GM12878 (cell line): Measurements from ENCODE around the gene BIVM. TPM values are rescaled to one million over a fixed set of nuclear protein-coding genes. Genes with fewer than 3 reads are reported as not detected.

Experiments used
- ATAC-seq: fragments of 200-7000 bp; cut with Tn5 transposase; 3 replicates; pipeline ENCODE4 v1.9.1; 2020; ENCODE audit warnings: mild to moderate bottlenecking, moderate library complexity
- BruUV-seq: library from RNA; stranded (reverse); fragments of 400-500 nt; replicated peaks from 2 replicates; lab custom pipeline; 2021; lab: Mats Ljungman, UMichigan
- CTCF ChIA-PET: fragments of 300-600 bp; sonication (Branson Sonifier 250); formaldehyde crosslinking; extraction: SDS; loops from one replicate; lab custom pipeline; 2021; ENCODE audit warnings: inconsistent platforms; lab: Yijun Ruan, JAX
- POLR2A ChIA-PET: fragments of 350-600 bp; formaldehyde crosslinking; extraction: SDS; loops from one replicate; lab custom pipeline; 2021; ENCODE audit warnings: inconsistent platforms; lab: Charles Lee
- RAD21 ChIA-PET: fragments of 300-600 bp; sonication (Branson Sonifier 250); formaldehyde crosslinking; loops from one replicate; lab custom pipeline; 2023; ENCODE audit warnings: antibody characterized with exemption; ENCODE audit not compliant: unreplicated experiment; lab: Charles Lee
- SMC1A ChIA-PET: fragments of 300-600 bp; sonication (Branson Sonifier 250); formaldehyde crosslinking; loops from one replicate; lab custom pipeline; 2023; ENCODE audit not compliant: unreplicated experiment, uncharacterized antibody; lab: Charles Lee
- DNase-seq: peaks from one replicate; pipeline ENCODE4 v3.0.0-alpha.2; 2011; ENCODE audit warnings: low read depth, low spot score
- FAIRE-seq: peaks from 3 replicates; lab custom pipeline; 2011; peaks lifted over from hg19 to GRCh38; lab: Jason Lieb, UNC
- H2AFZ ChIP-seq: 2 replicates; pipeline ENCODE4 v1.6.0; 2011; ENCODE audit warnings: low read depth, low read length, control low read depth; ENCODE audit not compliant: control insufficient read depth
- H3K27ac ChIP-seq: 2 replicates; pipeline ENCODE4 v1.5.1; 2011; ENCODE audit warnings: control low read depth; ENCODE audit not compliant: control insufficient read depth, insufficient read depth
- H3K27me3 ChIP-seq, 2 experiments: replicated peaks in 1 of 2; 2 replicates each; pipeline versions ENCODE4 v1.6.0 to v1.6.1; 2011; ENCODE audit warnings: low read length in 1 of 2; ENCODE audit not compliant: control insufficient read depth in 2 of 2, insufficient read depth in 2 of 2
- H3K36me3 ChIP-seq, 2 experiments: 2 replicates each; pipeline ENCODE4 v1.5.1; 2011; ENCODE audit warnings: low read length in 1 of 2; ENCODE audit not compliant: control insufficient read depth in 2 of 2, insufficient read depth in 2 of 2
- H3K4me1 ChIP-seq: 2 replicates; pipeline ENCODE4 v1.6.1; 2011; ENCODE audit warnings: mild to moderate bottlenecking, low read length, moderate library complexity, mixed read lengths; ENCODE audit not compliant: control insufficient read depth, insufficient read depth
- H3K4me2 ChIP-seq: 2 replicates; pipeline ENCODE4 v1.6.0; 2011; ENCODE audit warnings: control low read depth; ENCODE audit not compliant: control insufficient read depth, insufficient read depth
- H3K4me3 ChIP-seq: fragments of 200-600 bp; sonication (generic); 2 replicates; pipeline ENCODE4 v1.5.1; 2016
- H3K79me2 ChIP-seq: 2 replicates; pipeline ENCODE4 v1.6.0; 2011; ENCODE audit warnings: low read length; ENCODE audit not compliant: control insufficient read depth, insufficient read depth
- H3K9ac ChIP-seq: 2 replicates; pipeline ENCODE4 v1.8.0; 2011; ENCODE audit warnings: low read length, control low read depth, mixed read lengths; ENCODE audit not compliant: control insufficient read depth, insufficient read depth
- H3K9me3 ChIP-seq: replicated peaks from 3 replicates; pipeline ENCODE4 v1.5.1; 2011; ENCODE audit warnings: mild to moderate bottlenecking, low read length; ENCODE audit not compliant: control insufficient read depth, insufficient read depth
- H4K20me1 ChIP-seq: 2 replicates; pipeline ENCODE4 v1.6.0; 2011; ENCODE audit not compliant: control insufficient read depth, insufficient read depth
- BACH1 ChIP-seq: fragments of 450-650 bp; IDR thresholded peaks from 2 replicates; pipeline ENCODE4 v1.6.1; 2017; ENCODE audit warnings: mild to moderate bottlenecking, borderline replicate concordance
- CEBPB ChIP-seq, 2 experiments: fragments of 150-350 bp in 1 of 2; IDR thresholded peaks; 2 replicates each; pipeline ENCODE4 v1.6.1; 2012 to 2014; ENCODE audit warnings: low read depth in 2 of 2, low read length in 2 of 2, borderline replicate concordance in 1 of 2, inconsistent platforms in 1 of 2
- CHD4 ChIP-seq: fragments of 200-600 bp; sonication (generic); IDR thresholded peaks from 2 replicates; pipeline ENCODE4 v1.6.1; 2016; ENCODE audit warnings: mild to moderate bottlenecking
- EED ChIP-seq: sonication (generic); IDR thresholded peaks from 2 replicates; pipeline ENCODE4 v1.6.1; 2016; ENCODE audit warnings: antibody characterized with exemption, low read depth
- EGR1 ChIP-seq, 2 experiments: IDR thresholded peaks; 1 replicate in 1 of 2; 2 replicates in 1 of 2; pipeline ENCODE4 v1.6.1; 2011 to 2012; ENCODE audit warnings: low read depth in 2 of 2, low read length in 2 of 2, borderline replicate concordance in 1 of 2, mild to moderate bottlenecking in 1 of 2, moderate library complexity in 1 of 2
- HCFC1 ChIP-seq: fragments of 150-350 bp; IDR thresholded peaks from 2 replicates; pipeline ENCODE4 v1.6.1; 2014; ENCODE audit warnings: low read length
- HDGF ChIP-seq: fragments of 450-650 bp; IDR thresholded peaks from 2 replicates; pipeline ENCODE4 v1.6.1; 2016; ENCODE audit warnings: antibody characterized with exemption
- JUNB ChIP-seq: IDR thresholded peaks from 2 replicates; pipeline ENCODE4 v1.6.1; 2016; ENCODE audit warnings: antibody characterized with exemption, mild to moderate bottlenecking
- MAX ChIP-seq: IDR thresholded peaks from 2 replicates; pipeline ENCODE4 v1.6.1; 2012; ENCODE audit warnings: low read depth, low read length, improper control_type of control experiment
- MEF2B ChIP-seq: fragments of 450-650 bp; IDR thresholded peaks from 2 replicates; pipeline ENCODE4 v1.6.1; 2018; ENCODE audit warnings: mild to moderate bottlenecking, moderate library complexity; ENCODE audit not compliant: partially characterized antibody, poor library complexity, severe bottlenecking
- MXI1 ChIP-seq: fragments of 150-350 bp; IDR thresholded peaks from 2 replicates; pipeline ENCODE4 v1.6.1; 2011; ENCODE audit warnings: low read depth, mild to moderate bottlenecking, inconsistent platforms, low read length, improper control_type of control experiment
- NBN ChIP-seq: fragments of 450-650 bp; IDR thresholded peaks from 2 replicates; pipeline ENCODE4 v1.6.1; 2016
- NR2C1 ChIP-seq: fragments of 450-650 bp; IDR thresholded peaks from 2 replicates; pipeline ENCODE4 v1.6.1; 2017; ENCODE audit warnings: antibody characterized with exemption, mild to moderate bottlenecking, moderate library complexity
- NRF1 ChIP-seq: conservative IDR thresholded peaks from 2 replicates; pipeline ENCODE4 v1.6.1; 2011; ENCODE audit warnings: mild to moderate bottlenecking, low read depth, low read length, improper control_type of control experiment
- PBX3 ChIP-seq: IDR thresholded peaks from 2 replicates; pipeline ENCODE4 v1.6.1; 2011; ENCODE audit warnings: mild to moderate bottlenecking, low read depth, low read length, moderate library complexity; ENCODE audit not compliant: insufficient replicate concordance
- POLR2A ChIP-seq: IDR thresholded peaks from 2 replicates; pipeline ENCODE4 v1.6.1; 2011; ENCODE audit warnings: low read depth, mild to moderate bottlenecking, low read length
- SMARCA5 ChIP-seq: fragments of 450-650 bp; IDR thresholded peaks from 2 replicates; pipeline ENCODE4 v1.6.1; 2017; ENCODE audit warnings: mild to moderate bottlenecking
- SRF ChIP-seq, 2 experiments: IDR thresholded peaks; 2 replicates each; pipeline ENCODE4 v1.6.1; 2011; ENCODE audit warnings: low read depth in 2 of 2, low read length in 2 of 2, mild to moderate bottlenecking in 1 of 2, moderate library complexity in 1 of 2
- STAT1 ChIP-seq: fragments of 450-650 bp; conservative IDR thresholded peaks from 2 replicates; pipeline ENCODE4 v1.6.1; 2014; ENCODE audit warnings: antibody characterized with exemption, mild to moderate bottlenecking
- SUPT20H ChIP-seq: IDR thresholded peaks from 2 replicates; pipeline ENCODE4 v1.6.1; 2011; ENCODE audit warnings: low read depth, mild to moderate bottlenecking, low read length, moderate library complexity, borderline replicate concordance; ENCODE audit not compliant: control insufficient read depth
- TAF1 ChIP-seq: IDR thresholded peaks from 2 replicates; pipeline ENCODE4 v1.6.1; 2011; ENCODE audit warnings: mild to moderate bottlenecking, low read depth, low read length, borderline replicate concordance
- TBL1XR1 ChIP-seq: IDR thresholded peaks from 2 replicates; pipeline ENCODE4 v1.6.1; 2012; ENCODE audit warnings: low read depth, low read length, improper control_type of control experiment
- ZBED1 ChIP-seq: IDR thresholded peaks from 2 replicates; pipeline ENCODE4 v1.6.1; 2016; ENCODE audit warnings: borderline replicate concordance
- ZNF207 ChIP-seq: fragments of 450-650 bp; IDR thresholded peaks from 2 replicates; pipeline ENCODE4 v1.6.1; 2014; ENCODE audit warnings: antibody characterized with exemption, mild to moderate bottlenecking, borderline replicate concordance
- WGBS: methylation state at CpG from one replicate; pipeline ENCODE4 v1.1.6; 2016; ENCODE audit warnings: low lambda C conversion rate; ENCODE audit not compliant: insufficient replicate concordance, insufficient coverage; ENCODE audit errors: missing lambda C conversion rate; 5-methylcytosine and 5-hydroxymethylcytosine counted together
- in situ Hi-C: fragments of 300-500 bp; cut with MboI; formaldehyde crosslinking; loops from 9 replicates; pipeline ENCODE4 v1.14.3; 2018; ENCODE audit warnings: mixed read lengths
- intact Hi-C: fragments of 100-400 bp; cut with micrococcal nuclease; formaldehyde crosslinking; loops from one replicate; pipeline ENCODE4 v1.14.2; 2022; ENCODE audit not compliant: unreplicated experiment
- polyA plus RNA-seq, 11 experiments: library from polyadenylated mRNA; depleted of rRNA in 4 of 11; unstranded in 6 of 11; stranded (reverse) in 5 of 11; fragments of >200 nt; fragmentation: Nextera tagmentation in 4 of 11; fragmentation: Illumina TruSeq in 1 of 11; extraction: Ambion mirVana in 4 of 11; extraction: Trizol in 1 of 11; gene quantifications; 1 replicate in 1 of 11; 2 replicates in 10 of 11; pipeline versions ENCODE4 v1.2.1 to v1.2.3, GENCODE V29; 2011 to 2016; ENCODE audit warnings: inconsistent platforms in 2 of 11, missing spikeins in 2 of 11, low read depth in 1 of 11
- total RNA-seq, 4 experiments: library from RNA; depleted of rRNA in 3 of 4; stranded (reverse); fragments of >200 nt in 3 of 4; fragmentation: Illumina TruSeq in 1 of 4; extraction: Trizol in 1 of 4; gene quantifications; 2 replicates each; pipeline versions ENCODE4 v1.2.1 to v1.2.3, GENCODE V29; 2013 to 2021

BIVM gene
- total and polyA plus RNA-seq, 10 of the 15 experiments (the other 5 are each of a cell fraction or from before 2014, with no cell fraction given) = 3.4 to 20.1 (median 14.1) TPM

GRCh38 chr13:102800145-102801041 lies 1.5 kb downstream of the BIVM start:
- peak overlapping the region; percentile 72 for H3K27ac ChIP-seq
- in situ Hi-C loops = no loop called here
- H2AFZ ChIP-seq = peak overlapping the region; percentile 98
- TF ChIP-seq EED (peak; percentile 34; the same call in 1 of the 2 replicates), BACH1 (peak; percentile 88), NRF1 (no peak), EGR1 (IDR thresholded peaks at IDR 0.05; ENCODE audit: borderline replicate concordance in 1 of 2, low read depth in 2 of 2, low read length in 2 of 2) (no peak), SRF (IDR thresholded peaks at IDR 0.05; ENCODE audit: low read depth in 2 of 2, low read length in 2 of 2) (no peak), SUPT20H (no peak), POLR2A (peak; percentile 85), MEF2B (no peak), TAF1 (no peak; the same call in 1 of the 2 replicates), SMARCA5 (peak; percentile 99), JUNB (no peak), HDGF (no peak), MAX (peak; percentile 56; the same call in 1 of the 2 replicates), HCFC1 (peak; percentile 60), CHD4 (no peak), NBN (peak; percentile 70), STAT1 (0 out of 2 replicates have a peak, but pooled peaks have one; percentile 52), CEBPB (IDR thresholded peaks at IDR 0.05; ENCODE audit: borderline replicate concordance in 1 of 2, low read depth in 2 of 2, low read length in 2 of 2) (no peak), MXI1 (peak; percentile 87), ZBED1 (no peak), NR2C1 (0 out of 2 replicates have a peak, but pooled peaks have one; percentile 8), PBX3 (no peak), ZNF207 (peak; percentile 75; the same call in 1 of the 2 replicates), TBL1XR1 (no peak)

More at GRCh38 chr13:102800145-102801041, 1.5 kb downstream of the BIVM start:
- Histone ChIP-seq H3K27me3 (no peaks in the 10 kb centered on the region), H3K4me3 (peak overlapping the region; percentile 77), H3K9ac (peak overlapping the region; percentile 87), H3K9me3 (no peaks in the 10 kb centered on the region), H3K4me1 (peaks cover 5% of the 10 kb centered on the region; the same call in 1 of the 2 replicates), H3K36me3 (no peaks in the 10 kb centered on the region), H3K4me2 (peak overlapping the region; percentile 85), H4K20me1 (no peaks in the 10 kb centered on the region), H3K79me2 (peaks cover 18% of the 10 kb centered on the region)
- no peak for FAIRE-seq
- POLR2A ChIA-PET = interaction anchor here (0.8 to 3.4 kb wide), 9 partner anchors 8 to 207 kb away, joined by 3 to 16 read pairs (median 4); partner anchors contain the start of genes ERCC5 and TEX30
- SMC1A ChIA-PET = interaction anchor here (0.6 to 3.7 kb wide), 8 partner anchors 8 to 205 kb away, joined by 3 to 22 read pairs (median 3); partner anchors contain the start of genes ERCC5 and TEX30
- 2% methylated on average over 47 of the region's 81 CpGs for WGBS
- intact Hi-C loops = loop anchor here (1.0 kb wide), 3 partner anchors 27 to 204 kb away; partner anchors contain the start of genes ERCC5, TEX30 and TPP2
- RAD21 ChIA-PET = interaction anchor here (1.6 kb wide), 1 partner anchor 14 kb away, joined by 6 read pairs; no protein-coding TSS in a partner anchor
- DNase-seq = no peak
- peak; percentile 87 for ATAC-seq
- CTCF ChIA-PET = interaction anchor here (0.6 to 4.3 kb wide), 20 partner anchors 8 to 750 kb away, joined by 3 to 21 read pairs (median 3); partner anchors contain the start of genes ERCC5, TEX30 and TPP2
- no TSS peak for BruUV-seq
